ENCODE measurements around the gene SLC12A8.
"Not testable (repeated sequence)": the region's sequence is repeated elsewhere in the genome, so short reads cannot be mapped to it uniquely, and the experiment has no call there.

Gene SLC12A8

GRCh38 chr3:125087768-125088391 lies 124.7 kb downstream of the SLC12A8 start:
- Histone ChIP-seq H4K20me1 (ENCODE audit: insufficient read depth, low read length, poor library complexity, severe bottlenecking) (no peaks in the 10 kb centered on the region), H3K9ac (ENCODE audit: low read depth, low read length, poor library complexity, severe bottlenecking) (no peak overlapping the region), H3K36me3 (ENCODE audit: insufficient read depth, low read length) (no peaks in the 10 kb centered on the region), H3K4me3 (ENCODE audit: low read length, poor library complexity, severe bottlenecking) (no peak overlapping the region), H3K9me3 (ENCODE audit: insufficient read depth, low read depth, low read length) (no peaks in the 10 kb centered on the region), H3K4me2 (ENCODE audit: low read depth, low read length, poor library complexity, severe bottlenecking) (no peak overlapping the region), H3K27me3 (ENCODE audit: insufficient read depth, low read length, poor library complexity, severe bottlenecking) (peaks cover 9% of the 10 kb centered on the region), H3K79me2 (ENCODE audit: insufficient read depth, low read length) (no peaks in the 10 kb centered on the region), H3K9me2 (replicated peaks; ENCODE audit: low read depth, low read length) (no peaks in the 10 kb centered on the region), H2AFZ (ENCODE audit: low read length) (no peak overlapping the region), H3F3A (ENCODE audit: low read depth) (no peaks in the 10 kb centered on the region), H3K4me1 (ENCODE audit: insufficient read depth, low read length, poor library complexity, severe bottlenecking) (no peaks in the 10 kb centered on the region)
- no peak for TF ChIP-seq EZH2phosphoT487 (IDR thresholded peaks at IDR 0.05; ENCODE audit: borderline replicate concordance)
- no peak for TF ChIP-seq CTCF (conservative IDR thresholded peaks at IDR 0.05; ENCODE audit: low read length)

- H3K79me2 ChIP-seq (ENCODE audit: insufficient read depth, low read length), result no peaks in the 10 kb centered on the region
- no peak overlapping the region for H3K9ac ChIP-seq (ENCODE audit: low read depth, low read length, poor library complexity, severe bottlenecking)
- H3K4me1 ChIP-seq (ENCODE audit: insufficient read depth, low read length, poor library complexity, severe bottlenecking), result no peaks in the 10 kb centered on the region
- H2AFZ ChIP-seq (ENCODE audit: low read length), result no peak overlapping the region
- no peaks in the 10 kb centered on the region for H3K27me3 ChIP-seq (ENCODE audit: insufficient read depth, low read length, poor library complexity, severe bottlenecking)
- no peaks in the 10 kb centered on the region for H3K9me3 ChIP-seq (ENCODE audit: insufficient read depth, low read depth, low read length)
- no peak overlapping the region for H3K4me2 ChIP-seq (ENCODE audit: low read depth, low read length, poor library complexity, severe bottlenecking)
- no peak overlapping the region for H3K4me3 ChIP-seq (ENCODE audit: low read length, poor library complexity, severe bottlenecking)
- H3F3A ChIP-seq (ENCODE audit: low read depth), result no peaks in the 10 kb centered on the region
- no peaks in the 10 kb centered on the region for H3K9me2 ChIP-seq (replicated peaks; ENCODE audit: low read depth, low read length)
- no peaks in the 10 kb centered on the region for H3K36me3 ChIP-seq (ENCODE audit: insufficient read depth, low read length)
- TF ChIP-seq CTCF (conservative IDR thresholded peaks at IDR 0.05; ENCODE audit: low read length) (no peak), EZH2phosphoT487 (IDR thresholded peaks at IDR 0.05; ENCODE audit: borderline replicate concordance) (no peak)
- no peaks in the 10 kb centered on the region for H4K20me1 ChIP-seq (ENCODE audit: insufficient read depth, low read length, poor library complexity, severe bottlenecking)
Observed at GRCh38 chr3:125085166-125085565, 127.4 kb downstream of the SLC12A8 start.

- TF ChIP-seq CTCF (conservative IDR thresholded peaks at IDR 0.05; ENCODE audit: low read length), result no peak
- no peak for TF ChIP-seq EZH2phosphoT487 (IDR thresholded peaks at IDR 0.05; ENCODE audit: borderline replicate concordance)
- Histone ChIP-seq H3K36me3 (ENCODE audit: insufficient read depth, low read length) (no peaks in the 10 kb centered on the region), H3K4me3 (ENCODE audit: low read length, poor library complexity, severe bottlenecking) (no peak overlapping the region), H3K9me2 (replicated peaks; ENCODE audit: low read depth, low read length) (no peaks in the 10 kb centered on the region), H2AFZ (ENCODE audit: low read length) (no peak overlapping the region), H3K27me3 (ENCODE audit: insufficient read depth, low read length, poor library complexity, severe bottlenecking) (no peaks in the 10 kb centered on the region), H3F3A (ENCODE audit: low read depth) (no peaks in the 10 kb centered on the region), H3K4me2 (ENCODE audit: low read depth, low read length, poor library complexity, severe bottlenecking) (no peak overlapping the region), H3K4me1 (ENCODE audit: insufficient read depth, low read length, poor library complexity, severe bottlenecking) (no peaks in the 10 kb centered on the region), H3K9me3 (ENCODE audit: insufficient read depth, low read depth, low read length) (no peaks in the 10 kb centered on the region), H3K79me2 (ENCODE audit: insufficient read depth, low read length) (no peaks in the 10 kb centered on the region), H4K20me1 (ENCODE audit: insufficient read depth, low read length, poor library complexity, severe bottlenecking) (no peaks in the 10 kb centered on the region), H3K9ac (ENCODE audit: low read depth, low read length, poor library complexity, severe bottlenecking) (no peak overlapping the region)
Observed at GRCh38 chr3:125083776-125084175, 128.8 kb downstream of the SLC12A8 start.

GRCh38 chr3:125082339-125082738 lies 130.2 kb downstream of the SLC12A8 start:
- H4K20me1 ChIP-seq (ENCODE audit: insufficient read depth, low read length, poor library complexity, severe bottlenecking); H3K9me3 ChIP-seq (ENCODE audit: insufficient read depth, low read depth, low read length); H3F3A ChIP-seq (ENCODE audit: low read depth); H3K27me3 ChIP-seq (ENCODE audit: insufficient read depth, low read length, poor library complexity, severe bottlenecking); H3K9ac ChIP-seq (ENCODE audit: low read depth, low read length, poor library complexity, severe bottlenecking); H3K79me2 ChIP-seq (ENCODE audit: insufficient read depth, low read length); H3K4me1 ChIP-seq (ENCODE audit: insufficient read depth, low read length, poor library complexity, severe bottlenecking); H3K9me2 ChIP-seq (replicated peaks; ENCODE audit: low read depth, low read length); H2AFZ ChIP-seq (ENCODE audit: low read length); H3K4me3 ChIP-seq (ENCODE audit: low read length, poor library complexity, severe bottlenecking); H3K36me3 ChIP-seq (ENCODE audit: insufficient read depth, low read length); H3K4me2 ChIP-seq (ENCODE audit: low read depth, low read length, poor library complexity, severe bottlenecking): not testable (repeated sequence)

Measured in Loucy (cell line).